Activated CD4-positive, alpha-beta T cell treated with anti-CD3 and anti-CD28 coated beads, Interleukin-2, amount 10 ng/mL, durations not matched to agents 24 days and 14 days (primary cell): ENCODE data around the gene MORN4. TPM values are rescaled to one million over a fixed set of nuclear protein-coding genes. Genes with fewer than 3 reads are reported as not detected.

ENCODE experiments used
- DNase-seq: peaks from one replicate; pipeline ENCODE4 v3.0.0; 2022
- H3K27ac Mint-ChIP-seq: one replicate; pipeline ENCODE4 v1.8.0; 2022; ENCODE audit warnings: mild to moderate bottlenecking, mixed read lengths
- H3K27me3 Mint-ChIP-seq: one replicate; pipeline ENCODE4 v1.8.0; 2022; ENCODE audit warnings: mixed read lengths
- H3K36me3 Mint-ChIP-seq: one replicate; pipeline ENCODE4 v1.8.0; 2022; ENCODE audit warnings: low read depth, mild to moderate bottlenecking, mixed read lengths
- H3K4me1 Mint-ChIP-seq: one replicate; pipeline ENCODE4 v1.8.0; 2021; ENCODE audit warnings: mixed read lengths
- H3K4me3 Mint-ChIP-seq: one replicate; pipeline ENCODE4 v1.8.0; 2022; ENCODE audit warnings: mild to moderate bottlenecking, moderate library complexity, mixed read lengths
- H3K9me3 Mint-ChIP-seq: one replicate; pipeline ENCODE4 v1.8.0; 2021; ENCODE audit warnings: mixed read lengths
- intact Hi-C: fragments of 100-400 bp; cut with micrococcal nuclease; formaldehyde crosslinking; loops from one replicate; pipeline ENCODE4 v1.15.1; 2023
- total RNA-seq: library from RNA; stranded (reverse); gene quantifications from 2 replicates; pipeline ENCODE4 v1.2.3, GENCODE V29; 2022

The MORN4 gene
- total RNA-seq, 1 donor from 2014 or later = 2.4 TPM

GRCh38 chr10:97570146-97570788, 63.0 kb downstream of the MORN4 start:
- H3K4me3 Mint-ChIP-seq = no peak overlapping the region
- no peaks in the 10 kb centered on the region for H3K27me3 Mint-ChIP-seq
- H3K36me3 Mint-ChIP-seq = no peaks in the 10 kb centered on the region
- no peaks in the 10 kb centered on the region for H3K4me1 Mint-ChIP-seq
- H3K27ac Mint-ChIP-seq = no peak overlapping the region
- no peak for DNase-seq
- no peaks in the 10 kb centered on the region for H3K9me3 Mint-ChIP-seq
- intact Hi-C loops = loop anchor here (10.0 kb wide), 1 partner anchor 165 kb away; the partner anchor contains the start of gene ZFYVE27

DNA sequence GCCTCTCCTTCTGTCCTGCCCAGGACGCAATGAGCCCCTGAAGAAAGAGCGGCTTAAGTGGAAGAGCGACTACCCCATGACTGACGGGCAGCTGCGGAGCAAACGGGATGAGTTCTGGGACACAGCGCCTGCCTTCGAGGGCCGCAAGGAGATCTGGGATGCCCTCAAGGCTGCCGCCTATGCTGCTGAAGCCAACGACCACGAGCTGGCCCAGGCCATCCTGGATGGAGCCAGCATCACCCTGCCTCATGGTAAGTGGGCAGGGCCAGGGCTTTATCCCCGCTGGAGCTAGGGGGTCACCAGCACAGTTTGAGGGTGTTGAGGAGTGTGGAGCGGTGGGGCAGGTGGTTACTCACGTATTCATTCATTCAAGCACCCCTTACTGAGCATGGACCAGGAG, 65.4 kb downstream of the MORN4 start:
- H3K4me1 Mint-ChIP-seq = no peaks in the 10 kb centered on the region
- H3K27ac Mint-ChIP-seq = no peak overlapping the region
- H3K36me3 Mint-ChIP-seq = no peaks in the 10 kb centered on the region
- intact Hi-C loops = no loop called here
- H3K4me3 Mint-ChIP-seq = no peak overlapping the region
- no peak for DNase-seq
- no peaks in the 10 kb centered on the region for H3K9me3 Mint-ChIP-seq
- H3K27me3 Mint-ChIP-seq = no peaks in the 10 kb centered on the region

DNA sequence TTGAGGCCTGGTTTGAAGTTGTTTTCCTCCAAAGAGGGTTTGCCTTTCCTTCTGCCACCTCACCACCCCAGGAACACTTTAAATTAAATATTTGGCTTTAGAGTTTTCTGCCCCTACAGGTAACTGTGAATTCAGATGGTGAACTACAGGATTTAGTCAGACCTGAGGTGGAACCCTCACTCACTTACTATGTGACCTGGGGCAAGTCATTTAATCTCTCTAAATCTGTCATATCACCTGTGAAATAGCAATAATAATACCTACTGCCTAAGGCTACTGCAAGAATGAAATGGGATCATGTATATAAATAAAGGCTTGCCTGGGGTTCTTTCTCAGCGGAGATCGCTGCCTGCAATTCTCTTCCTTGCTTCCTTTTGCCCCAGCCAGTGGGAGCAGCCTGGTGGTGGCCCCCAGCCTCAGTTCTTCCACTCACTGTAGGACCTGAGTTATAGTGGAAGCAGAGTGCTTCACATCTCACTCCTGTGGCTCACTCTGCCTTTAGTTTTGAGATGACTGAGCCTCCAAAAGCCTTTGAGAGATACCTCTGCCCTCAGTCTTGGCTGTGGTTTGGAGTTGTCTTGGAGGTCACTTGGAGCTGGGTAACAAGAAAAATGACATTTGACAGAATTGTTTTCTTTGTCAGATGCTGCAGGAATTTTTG, 66.8 kb downstream of the MORN4 start:
- Mint-ChIP-seq H3K27ac (no peak overlapping the region), H3K4me1 (no peaks in the 10 kb centered on the region), H3K4me3 (no peak overlapping the region), H3K27me3 (no peaks in the 10 kb centered on the region), H3K9me3 (no peaks in the 10 kb centered on the region), H3K36me3 (no peaks in the 10 kb centered on the region)
- DNase-seq = no peak
- intact Hi-C loops = no loop called here

DNA sequence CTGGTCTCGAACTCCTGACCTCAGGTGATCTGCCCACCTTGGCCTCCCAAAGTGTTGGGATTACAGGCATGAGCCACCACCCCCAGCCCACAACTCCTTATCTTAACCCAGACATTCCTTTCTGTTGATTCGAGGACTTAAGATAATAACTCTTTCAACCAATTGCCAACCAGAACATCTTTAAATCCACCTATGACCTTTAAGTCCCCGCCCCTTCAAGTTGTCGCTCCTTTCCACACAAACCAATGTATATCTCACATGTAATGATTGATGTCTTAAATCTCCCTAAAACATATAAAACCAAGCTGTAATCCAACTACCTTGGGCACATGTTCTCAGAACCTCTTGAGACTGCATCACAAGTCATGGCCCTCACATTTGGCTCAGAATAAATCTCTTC, 68.5 kb downstream of the MORN4 start:
- Mint-ChIP-seq H3K36me3 (no peaks in the 10 kb centered on the region), H3K27ac (no peak overlapping the region), H3K27me3 (no peaks in the 10 kb centered on the region), H3K4me3 (no peak overlapping the region), H3K4me1 (no peaks in the 10 kb centered on the region), H3K9me3 (no peaks in the 10 kb centered on the region)
- intact Hi-C loops = no loop called here
- no peak for DNase-seq

Other genes with a start within 250 kb of the MORN4 start
- 99.4 and 106 TPM in 2 replicates for gene RRP12, start 232.2 kb downstream of the MORN4 start, total RNA-seq
- gene PGAM1, start 207.3 kb downstream of the MORN4 start, total RNA-seq = 1,086 and 1,108 TPM in 2 replicates
- 57.9 and 59.8 TPM in 2 replicates for gene EXOSC1, start 187.5 kb downstream of the MORN4 start, total RNA-seq
- 42.9 and 43.1 TPM in 2 replicates for gene ZDHHC16, start 187.3 kb downstream of the MORN4 start, total RNA-seq
- 100 and 103 TPM in 2 replicates for gene MMS19, start 135.1 kb downstream of the MORN4 start, total RNA-seq
- 1.8 and 2.1 TPM in 2 replicates for gene UBTD1, start 134.6 kb downstream of the MORN4 start, total RNA-seq
- not detected in 2 replicates for gene ANKRD2, start 60.7 kb downstream of the MORN4 start, total RNA-seq
- gene HOGA1, start 49.1 kb downstream of the MORN4 start, total RNA-seq = not detected in 2 replicates
- gene C10orf62, start 43.8 kb downstream of the MORN4 start, total RNA-seq = not detected in 2 replicates
- 17.8 TPM in 2 replicates for gene PI4K2A, start 7.2 kb upstream of the MORN4 start, total RNA-seq
- gene AVPI1, start 53.7 kb upstream of the MORN4 start, total RNA-seq = 1.1 and 1.3 TPM in 2 replicates
- gene MARVELD1, start 80.2 kb upstream of the MORN4 start, total RNA-seq = 4.6 and 5.6 TPM in 2 replicates
- 38.1 and 42.2 TPM in 2 replicates for gene ZFYVE27, start 103.6 kb upstream of the MORN4 start, total RNA-seq
- not detected in 2 replicates for gene SFRP5, start 138.5 kb upstream of the MORN4 start, total RNA-seq
- 0.33 and 0.37 TPM in 2 replicates for gene GOLGA7B, start 216.3 kb upstream of the MORN4 start, total RNA-seq